SHP77 treated with DMSO at 0.1 percent for 48 hours (cell line): ENCODE measurements around the gene XYLB.

Experiments used
- DNase-seq: peaks from one replicate; lab custom pipeline; 2025; lab: John Stamatoyannopoulos, UW

Gene XYLB

GRCh38 chr3:38454884-38455638 lies 108.5 kb downstream of the XYLB start:
- DNase-seq: peak; percentile 59

GRCh38 chr3:38455639-38456430 lies 109.2 kb downstream of the XYLB start:
- no peak for DNase-seq

GRCh38 chr3:38457111-38458003 lies 110.8 kb downstream of the XYLB start:
- DNase-seq: no peak

DNA sequence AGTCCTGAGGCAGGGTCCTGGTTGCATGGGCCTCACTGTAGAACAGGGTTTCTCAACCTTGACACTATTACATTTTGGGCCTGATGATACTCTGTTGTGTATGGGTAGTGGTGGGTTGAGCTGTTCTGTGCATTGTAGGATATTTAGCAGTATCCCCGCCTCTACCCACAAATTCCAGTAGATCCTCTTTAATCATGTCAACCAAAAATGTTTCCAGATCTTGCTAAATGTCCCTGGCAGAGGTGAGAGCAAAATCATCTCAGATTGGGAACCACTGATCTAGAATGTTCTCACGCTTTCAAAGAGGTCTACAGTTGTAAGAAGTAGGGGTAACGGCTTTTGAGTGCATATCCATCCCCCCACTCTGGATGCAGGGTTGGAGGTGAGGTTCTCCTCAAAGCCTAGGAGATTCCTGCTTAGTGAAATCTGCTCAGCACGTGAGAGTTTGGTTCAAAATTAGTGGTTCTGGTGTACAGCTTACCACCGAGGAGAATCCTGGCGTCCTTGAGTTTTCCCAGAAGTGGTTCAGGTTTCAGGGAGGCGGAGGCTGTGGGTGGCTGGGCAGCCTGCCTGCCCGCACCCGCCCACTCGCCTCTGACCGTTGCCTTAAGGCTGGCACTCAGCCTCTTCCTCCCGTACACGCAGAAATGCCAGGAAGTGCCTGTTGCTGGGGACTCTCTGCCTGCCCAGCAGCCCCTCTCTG lies 112.4 kb downstream of the XYLB start:
- DNase-seq: peak; percentile 2

DNA sequence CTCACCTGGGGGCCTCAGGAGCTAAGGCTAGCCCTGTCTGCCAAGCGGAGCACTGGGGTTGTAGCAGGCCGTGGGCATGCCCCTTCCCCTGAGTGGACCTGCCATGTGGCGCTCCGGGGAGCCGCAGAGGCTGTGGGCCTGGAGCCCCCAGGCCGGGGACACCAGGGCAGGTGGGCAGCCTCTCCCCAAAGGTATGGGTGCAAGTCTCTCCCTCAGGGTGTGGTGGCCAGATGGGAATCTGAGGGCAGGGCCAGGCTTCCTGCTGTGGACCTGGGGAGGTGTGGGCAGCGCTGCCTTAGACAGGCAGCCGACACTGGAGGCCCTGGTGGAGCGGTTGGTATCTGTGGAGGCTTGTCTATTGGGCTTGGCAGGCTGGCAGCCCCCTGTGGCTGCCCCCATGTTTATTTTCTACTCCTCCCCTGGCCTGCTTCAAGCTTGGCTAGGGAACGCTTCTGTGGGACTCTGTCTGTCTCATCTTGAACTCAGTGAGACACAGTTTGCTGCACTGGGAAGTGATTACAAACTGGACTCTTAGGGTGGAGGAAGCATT lies 113.0 kb downstream of the XYLB start:
- DNase-seq: no peak

DNA sequence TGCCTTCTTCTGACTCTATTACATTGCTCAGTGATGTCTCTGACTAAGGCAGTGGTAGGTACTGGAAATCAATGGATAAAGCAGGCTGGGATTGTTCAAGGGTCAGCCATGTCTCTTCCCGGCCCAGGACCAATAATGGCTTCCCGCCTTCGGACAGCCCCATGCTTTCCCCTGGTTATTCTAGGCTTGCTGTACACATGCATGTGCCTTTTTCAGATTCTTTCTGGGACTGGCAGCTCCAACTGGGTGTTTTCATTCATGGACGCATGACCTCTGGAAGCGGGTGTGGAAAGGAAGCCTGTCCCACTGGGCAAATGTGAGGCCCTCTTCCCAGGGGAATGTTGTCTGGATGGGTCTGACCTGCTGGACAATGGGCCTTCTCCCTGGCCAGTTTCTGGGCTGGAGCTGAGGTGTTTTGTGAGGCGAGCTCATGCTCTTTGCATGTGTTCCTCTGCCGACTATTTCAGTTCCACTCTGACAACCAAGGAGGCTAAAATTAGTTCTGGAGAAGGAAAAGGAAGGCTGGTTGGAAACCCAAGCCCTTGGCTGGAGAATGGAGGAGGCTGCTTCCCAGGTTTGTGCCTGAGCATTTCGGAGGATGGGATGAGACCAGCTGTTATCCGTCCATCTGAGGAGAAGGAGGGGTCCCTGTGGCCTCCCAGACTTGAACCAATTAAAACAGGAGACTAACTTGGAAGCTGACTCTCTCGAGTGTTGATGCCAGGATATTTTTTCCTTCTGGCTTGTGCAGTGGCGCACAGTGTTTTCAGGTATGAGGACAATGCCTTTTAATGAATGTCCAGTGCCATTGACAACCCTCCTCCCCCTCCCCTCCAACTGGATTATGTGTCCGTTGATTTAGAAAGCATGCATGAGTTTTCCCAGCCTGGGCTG lies 114.0 kb downstream of the XYLB start:
- DNase-seq: no peak
